ENCODE results near the gene VAV2.

VAV2 gene

GRCh38 chr9:133953976-133954709, 38.0 kb downstream of the VAV2 start:
- H3K4me3 ChIP-seq (ENCODE audit: low read depth, low read length): peak overlapping the region; percentile 76
- TF ChIP-seq, protein P1, sequence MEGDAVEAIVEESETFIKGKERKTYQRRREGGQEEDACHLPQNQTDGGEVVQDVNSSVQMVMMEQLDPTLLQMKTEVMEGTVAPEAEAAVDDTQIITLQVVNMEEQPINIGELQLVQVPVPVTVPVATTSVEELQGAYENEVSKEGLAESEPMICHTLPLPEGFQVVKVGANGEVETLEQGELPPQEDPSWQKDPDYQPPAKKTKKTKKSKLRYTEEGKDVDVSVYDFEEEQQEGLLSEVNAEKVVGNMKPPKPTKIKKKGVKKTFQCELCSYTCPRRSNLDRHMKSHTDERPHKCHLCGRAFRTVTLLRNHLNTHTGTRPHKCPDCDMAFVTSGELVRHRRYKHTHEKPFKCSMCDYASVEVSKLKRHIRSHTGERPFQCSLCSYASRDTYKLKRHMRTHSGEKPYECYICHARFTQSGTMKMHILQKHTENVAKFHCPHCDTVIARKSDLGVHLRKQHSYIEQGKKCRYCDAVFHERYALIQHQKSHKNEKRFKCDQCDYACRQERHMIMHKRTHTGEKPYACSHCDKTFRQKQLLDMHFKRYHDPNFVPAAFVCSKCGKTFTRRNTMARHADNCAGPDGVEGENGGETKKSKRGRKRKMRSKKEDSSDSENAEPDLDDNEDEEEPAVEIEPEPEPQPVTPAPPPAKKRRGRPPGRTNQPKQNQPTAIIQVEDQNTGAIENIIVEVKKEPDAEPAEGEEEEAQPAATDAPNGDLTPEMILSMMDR (IDR thresholded peaks at IDR 0.05; ENCODE audit: insufficient read depth, low read depth, low read length, missing control alignments): no peak
- DNase-seq (ENCODE audit: low read depth): peak; percentile 94

GRCh38 chr9:133953621-133953975, 38.5 kb downstream of the VAV2 start:
- TF ChIP-seq, protein P1 (IDR thresholded peaks at IDR 0.05; ENCODE audit: insufficient read depth, low read depth, low read length, missing control alignments): no peak
- H3K4me3 ChIP-seq (ENCODE audit: low read depth, low read length): peak overlapping the region; percentile 76
- DNase-seq (ENCODE audit: low read depth): no peak

- DNase-seq (ENCODE audit: low read depth): no peak
- TF ChIP-seq, protein P1 (IDR thresholded peaks at IDR 0.05; ENCODE audit: insufficient read depth, low read depth, low read length, missing control alignments): no peak
- no peak overlapping the region for H3K4me3 ChIP-seq (ENCODE audit: low read depth, low read length)
Observed at GRCh38 chr9:133952598-133953550, 39.2 kb downstream of the VAV2 start.

- DNase-seq (ENCODE audit: low read depth): no peak
- TF ChIP-seq, protein P1 (IDR thresholded peaks at IDR 0.05; ENCODE audit: insufficient read depth, low read depth, low read length, missing control alignments): no peak
- H3K4me3 ChIP-seq (ENCODE audit: low read depth, low read length): no peak overlapping the region
Observed at GRCh38 chr9:133951265-133951664, 40.9 kb downstream of the VAV2 start.

DNA sequence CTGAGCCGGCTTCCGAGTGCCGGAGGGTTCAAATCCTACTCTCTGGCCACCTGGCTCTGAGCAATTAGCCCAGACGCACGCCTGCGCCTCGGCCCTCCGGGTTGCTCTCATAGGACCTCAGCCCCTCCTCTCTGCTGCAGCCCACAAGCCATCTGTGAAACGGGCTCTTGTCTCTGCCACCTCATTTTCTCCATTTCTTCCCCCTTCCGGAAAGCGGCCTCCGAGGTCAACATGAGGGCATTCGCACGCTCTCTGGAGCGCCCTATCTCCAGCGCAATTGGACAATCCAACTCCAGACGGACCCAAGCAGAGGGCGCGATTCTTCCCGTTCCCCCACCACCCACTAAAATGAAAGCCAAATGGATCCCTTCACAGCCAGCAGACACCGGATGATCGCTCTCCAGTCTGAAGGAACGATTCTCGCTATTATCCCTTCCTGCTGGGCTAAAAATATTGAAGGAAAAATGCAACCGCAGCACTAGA, 41.5 kb downstream of the VAV2 start:
- no peak for DNase-seq (ENCODE audit: low read depth)
- no peak overlapping the region for H3K4me3 ChIP-seq (ENCODE audit: low read depth, low read length)
- TF ChIP-seq, protein P1 (IDR thresholded peaks at IDR 0.05; ENCODE audit: insufficient read depth, low read depth, low read length, missing control alignments): no peak

DNA sequence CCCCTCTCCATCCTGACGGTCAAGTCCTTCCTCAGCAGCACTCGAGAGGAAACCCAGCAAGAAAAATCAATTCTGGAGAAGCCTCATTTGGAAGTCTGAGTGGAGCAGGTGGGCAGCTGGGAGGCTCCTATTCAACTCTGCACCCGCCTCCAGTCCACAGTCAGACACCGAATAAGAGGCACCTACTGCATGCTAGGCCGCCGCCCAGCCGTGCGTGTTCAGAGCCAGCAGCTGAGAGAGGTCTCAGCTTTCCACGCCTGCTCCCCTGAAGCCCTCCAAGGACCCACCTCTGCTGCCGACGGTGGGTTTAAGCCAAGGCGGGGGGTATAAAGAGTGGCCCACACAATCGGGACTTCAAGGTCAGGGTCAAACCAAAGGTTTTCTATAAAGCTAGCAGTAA, 41.9 kb downstream of the VAV2 start:
- TF ChIP-seq, protein P1 (IDR thresholded peaks at IDR 0.05; ENCODE audit: insufficient read depth, low read depth, low read length, missing control alignments): no peak
- no peak for DNase-seq (ENCODE audit: low read depth)
- H3K4me3 ChIP-seq (ENCODE audit: low read depth, low read length): no peak overlapping the region
